ENCODE data around the gene OMG. TPM values are rescaled to one million over a fixed set of nuclear protein-coding genes. Genes with fewer than 3 reads are reported as not detected.
A peak's percentile ranks its signal among the peaks of the same experiment; 100 is the strongest.

Gene OMG
- total and polyA plus RNA-seq, 8 donors = 3.1 to 10.7 (median 4.8) TPM

- TF ChIP-seq, protein P1, sequence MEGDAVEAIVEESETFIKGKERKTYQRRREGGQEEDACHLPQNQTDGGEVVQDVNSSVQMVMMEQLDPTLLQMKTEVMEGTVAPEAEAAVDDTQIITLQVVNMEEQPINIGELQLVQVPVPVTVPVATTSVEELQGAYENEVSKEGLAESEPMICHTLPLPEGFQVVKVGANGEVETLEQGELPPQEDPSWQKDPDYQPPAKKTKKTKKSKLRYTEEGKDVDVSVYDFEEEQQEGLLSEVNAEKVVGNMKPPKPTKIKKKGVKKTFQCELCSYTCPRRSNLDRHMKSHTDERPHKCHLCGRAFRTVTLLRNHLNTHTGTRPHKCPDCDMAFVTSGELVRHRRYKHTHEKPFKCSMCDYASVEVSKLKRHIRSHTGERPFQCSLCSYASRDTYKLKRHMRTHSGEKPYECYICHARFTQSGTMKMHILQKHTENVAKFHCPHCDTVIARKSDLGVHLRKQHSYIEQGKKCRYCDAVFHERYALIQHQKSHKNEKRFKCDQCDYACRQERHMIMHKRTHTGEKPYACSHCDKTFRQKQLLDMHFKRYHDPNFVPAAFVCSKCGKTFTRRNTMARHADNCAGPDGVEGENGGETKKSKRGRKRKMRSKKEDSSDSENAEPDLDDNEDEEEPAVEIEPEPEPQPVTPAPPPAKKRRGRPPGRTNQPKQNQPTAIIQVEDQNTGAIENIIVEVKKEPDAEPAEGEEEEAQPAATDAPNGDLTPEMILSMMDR (IDR thresholded peaks at IDR 0.05) = no peak
- H3K9me3 ChIP-seq = no peaks in the 10 kb centered on the region
- H3K36me3 ChIP-seq = peaks cover 0 to 7% of the 10 kb centered on the region in 2 donors
- no peaks in the 10 kb centered on the region for H3K27me3 ChIP-seq
- H3K4me1 ChIP-seq = peaks cover 11 to 28% of the 10 kb centered on the region in 2 donors
- ATAC-seq = peak; percentile 14
- peak overlapping the region in 1 of 2 donors; percentile 77 for H3K27ac ChIP-seq
- H3K4me3 ChIP-seq = no peak overlapping the region
- intact Hi-C loops (cut with DNase I) = no loop called here
- DNase-seq = no peak
Observed at GRCh38 chr17:31275116-31275515, 21.9 kb downstream of the OMG start.

GRCh38 chr17:31274252-31274651 is 22.8 kb downstream of the OMG start:
- H3K9me3 ChIP-seq = no peaks in the 10 kb centered on the region
- H3K27ac ChIP-seq = peak overlapping the region; percentile 67 to 77
- peaks cover 15 to 28% of the 10 kb centered on the region in 2 donors for H3K4me1 ChIP-seq
- intact Hi-C loops (cut with DNase I) = no loop called here
- H3K27me3 ChIP-seq = no peaks in the 10 kb centered on the region
- peak in 2 of 4 donors; percentile 40 to 62 for DNase-seq
- peak; percentile 76 for ATAC-seq
- TF ChIP-seq, protein P1 (IDR thresholded peaks at IDR 0.05) = no peak
- H3K36me3 ChIP-seq = peaks cover 0 to 10% of the 10 kb centered on the region in 2 donors
- no peak overlapping the region for H3K4me3 ChIP-seq

DNA sequence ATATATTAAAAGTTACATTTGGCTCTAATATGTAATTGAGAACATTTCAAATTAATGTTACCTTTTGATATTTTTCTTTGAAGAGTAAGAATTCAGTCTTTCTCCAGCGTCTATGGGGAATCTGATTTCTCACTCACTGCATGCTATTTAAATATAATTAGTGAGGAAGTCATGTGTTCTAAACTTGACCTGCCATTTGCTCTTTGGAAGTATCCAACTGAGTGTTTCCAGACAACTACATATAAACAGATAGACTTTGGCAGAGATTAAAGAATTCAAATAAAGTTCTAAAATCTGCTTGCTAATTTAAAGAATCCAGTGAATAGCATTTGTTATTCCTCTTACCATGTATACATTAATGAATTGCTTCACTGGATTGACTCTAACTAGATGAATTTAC is 23.5 kb downstream of the OMG start:
- ATAC-seq = peak; percentile 9
- H3K27me3 ChIP-seq = no peaks in the 10 kb centered on the region
- H3K4me3 ChIP-seq = no peak overlapping the region
- H3K36me3 ChIP-seq = peaks cover 0 to 10% of the 10 kb centered on the region in 2 donors
- no peaks in the 10 kb centered on the region for H3K9me3 ChIP-seq
- peak in 2 of 4 donors; percentile 19 to 26 for DNase-seq
- peak overlapping the region; percentile 67 to 77 for H3K27ac ChIP-seq
- H3K4me1 ChIP-seq = peaks cover 18 to 28% of the 10 kb centered on the region in 2 donors
- intact Hi-C loops (cut with DNase I) = no loop called here
- TF ChIP-seq, protein P1 (IDR thresholded peaks at IDR 0.05) = no peak

DNA sequence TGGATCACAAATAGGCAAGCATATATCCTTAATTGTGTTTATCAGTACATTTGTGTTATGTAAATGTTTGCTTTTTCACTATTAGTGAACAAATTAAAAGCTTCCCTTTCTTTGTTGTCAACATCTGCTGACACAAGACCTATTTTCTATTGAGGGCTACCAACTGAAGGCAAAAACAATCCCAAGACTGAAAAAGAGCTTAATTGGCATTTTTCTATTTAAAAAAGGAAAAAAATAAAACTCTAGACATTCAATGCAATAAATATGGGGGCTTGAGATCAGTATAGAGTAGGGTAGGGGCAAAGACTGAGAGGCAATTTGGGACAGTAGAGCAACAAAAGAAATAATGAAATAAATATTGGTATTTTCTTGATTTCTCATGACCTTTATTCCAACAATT is 24.2 kb downstream of the OMG start:
- no peak for DNase-seq
- Histone ChIP-seq H3K4me3 (no peak overlapping the region), H3K36me3 (peaks cover 0 to 15% of the 10 kb centered on the region in 2 donors), H3K27ac (peak overlapping the region; percentile 67 to 77), H3K27me3 (no peaks in the 10 kb centered on the region), H3K9me3 (no peaks in the 10 kb centered on the region), H3K4me1 (peaks cover 18 to 28% of the 10 kb centered on the region in 2 donors)
- intact Hi-C loops (cut with DNase I) = no loop called here
- no peak for ATAC-seq
- TF ChIP-seq, protein P1 (IDR thresholded peaks at IDR 0.05) = no peak

DNA sequence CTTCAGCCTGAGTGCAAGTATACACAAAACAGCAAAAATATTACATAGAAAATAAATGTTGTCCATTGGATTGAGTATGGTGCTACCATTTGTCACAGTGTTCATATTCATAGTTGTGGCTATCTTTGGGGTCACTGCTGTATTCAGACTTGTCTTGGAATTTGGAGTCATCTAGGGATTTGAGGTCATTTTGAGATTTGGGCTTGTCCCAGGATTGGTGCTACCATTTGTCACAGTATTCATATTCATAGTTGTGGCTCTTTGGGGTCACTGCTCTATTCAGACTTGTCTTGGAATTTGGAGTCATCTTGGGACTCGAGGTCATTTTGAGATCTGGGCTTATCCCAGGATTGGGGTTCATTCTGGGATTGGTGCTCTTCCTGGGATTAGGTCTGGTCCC is 24.8 kb downstream of the OMG start:
- Histone ChIP-seq H3K9me3 (no peaks in the 10 kb centered on the region), H3K4me1 (peaks cover 18 to 28% of the 10 kb centered on the region in 2 donors), H3K36me3 (peaks cover 0 to 15% of the 10 kb centered on the region in 2 donors), H3K4me3 (no peak overlapping the region), H3K27ac (no peak overlapping the region), H3K27me3 (no peaks in the 10 kb centered on the region)
- no peak for ATAC-seq
- TF ChIP-seq, protein P1 (IDR thresholded peaks at IDR 0.05) = no peak
- no peak for DNase-seq
- intact Hi-C loops (cut with DNase I) = no loop called here
